A549 (cell line): ENCODE measurements around the gene ZNF628. TPM values are rescaled to one million over a fixed set of nuclear protein-coding genes. Genes with fewer than 3 reads are reported as not detected.

Experiments used
- ATAC-seq, 2 experiments: fragments of 200-7000 bp in 1 of 2; fragments of >200 bp in 1 of 2; cut with Nextera tagmentation in 1 of 2; cut with Tn5 transposase in 1 of 2; 3 replicates each; pipeline versions ENCODE4 v1.8.0 to v1.9.1; 2018 to 2020; ENCODE audit warnings: mild to moderate bottlenecking in 1 of 2, moderate library complexity in 1 of 2
- CTCF ChIA-PET: fragments of 300-600 bp; sonication (Branson Sonifier 250); formaldehyde crosslinking; extraction: SDS; loops from one replicate; lab custom pipeline; 2021; ENCODE audit warnings: antibody characterized with exemption, inconsistent platforms; lab: Yijun Ruan, JAX
- POLR2A ChIA-PET: fragments of 350-600 bp; formaldehyde crosslinking; extraction: SDS; loops from one replicate; lab custom pipeline; 2021; ENCODE audit warnings: antibody characterized with exemption, inconsistent platforms; lab: Yijun Ruan, JAX
- DNase-seq, 2 experiments: peaks; one replicate each; pipeline versions ENCODE4 v3.0.0 to v3.0.0-alpha.2; 2011 to 2016; ENCODE audit warnings: low read depth in 1 of 2, low spot score in 1 of 2
- FAIRE-seq: peaks from 2 replicates; lab custom pipeline; 2011; peaks lifted over from hg19 to GRCh38; lab: Jason Lieb, UNC
- H3K27ac ChIP-seq, 2 experiments: fragments of >200 bp; sonication (Bioruptor Twin); formaldehyde crosslinking; 3 replicates each; pipeline ENCODE4 v1.5.1; 2016 to 2017
- H3K4me1 ChIP-seq: fragments of >200 bp; sonication (Bioruptor Twin); formaldehyde crosslinking; 3 replicates; pipeline ENCODE4 v1.6.1; 2016
- H3K4me2 ChIP-seq: fragments of >200 bp; sonication (Bioruptor Twin); formaldehyde crosslinking; 3 replicates; pipeline ENCODE4 v1.6.1; 2016
- H3K4me3 ChIP-seq: fragments of >200 bp; sonication (Bioruptor Twin); formaldehyde crosslinking; 3 replicates; pipeline ENCODE4 v1.5.1; 2016
- H3K9me3 ChIP-seq: fragments of >200 bp; sonication (Bioruptor Twin); formaldehyde crosslinking; 3 replicates; pipeline ENCODE4 v1.6.1; 2016
- BHLHE40 ChIP-seq: IDR thresholded peaks from 2 replicates; pipeline ENCODE4 v1.6.1; 2012; ENCODE audit warnings: low read depth, low read length, inconsistent platforms
- CBX2 ChIP-seq: fragments of 200-600 bp; sonication (generic); IDR thresholded peaks from 2 replicates; pipeline ENCODE4 v1.6.1; 2016; ENCODE audit warnings: low read depth, mild to moderate bottlenecking, borderline replicate concordance
- CBX8 ChIP-seq: fragments of 200-600 bp; sonication (generic); IDR thresholded peaks from 2 replicates; pipeline ENCODE4 v1.6.1; 2016
- CEBPB ChIP-seq, 2 experiments: fragments of >200 bp in 1 of 2; sonication (Bioruptor Twin) in 1 of 2; formaldehyde crosslinking in 1 of 2; IDR thresholded peaks; 2 replicates each; pipeline ENCODE4 v1.6.1; 2012 to 2016
- E2F6 ChIP-seq: IDR thresholded peaks from 2 replicates; pipeline ENCODE4 v1.6.1; 2012; ENCODE audit warnings: low read depth, borderline replicate concordance
- EHF ChIP-seq: fragments of 250-450 bp; sonication (Bioruptor Pico); IDR thresholded peaks from 2 replicates; pipeline ENCODE4 v1.5.0; 2020; ENCODE audit warnings: mild to moderate bottlenecking
- ELK1 ChIP-seq: fragments of 150-350 bp; IDR thresholded peaks from 2 replicates; pipeline ENCODE4 v1.6.1; 2014; ENCODE audit warnings: low read depth, mild to moderate bottlenecking, low read length
- EP300 ChIP-seq, 2 experiments: fragments of >200 bp; sonication (Bioruptor Twin); formaldehyde crosslinking; IDR thresholded peaks; 2 replicates in 1 of 2; 3 replicates in 1 of 2; pipeline ENCODE4 v1.6.1; 2016 to 2017
- FOSB ChIP-seq: fragments of 250-450 bp; sonication (Bioruptor Pico); IDR thresholded peaks from 2 replicates; pipeline ENCODE4 v1.5.0; 2020; ENCODE audit warnings: mild to moderate bottlenecking, moderate library complexity
- FOSL2 ChIP-seq, 2 experiments: fragments of 450-650 bp in 1 of 2; fragments of >200 bp in 1 of 2; sonication (Bioruptor Twin) in 1 of 2; formaldehyde crosslinking; IDR thresholded peaks; 2 replicates each; pipeline versions ENCODE4 v1.5.0 to v1.6.1; 2016 to 2020; ENCODE audit warnings: mild to moderate bottlenecking in 1 of 2, moderate library complexity in 1 of 2
- HES2 ChIP-seq: fragments of >200 bp; sonication (Bioruptor Twin); formaldehyde crosslinking; IDR thresholded peaks from 2 replicates; pipeline ENCODE4 v1.6.1; 2016
- HOXB13 ChIP-seq: fragments of 250-450 bp; sonication (Bioruptor Pico); IDR thresholded peaks from 2 replicates; pipeline ENCODE4 v1.5.0; 2020; ENCODE audit warnings: low read depth, mild to moderate bottlenecking, moderate library complexity
- HOXB5 ChIP-seq: fragments of 250-450 bp; sonication (Bioruptor Pico); IDR thresholded peaks from 2 replicates; pipeline ENCODE4 v1.5.0; 2020; ENCODE audit warnings: mild to moderate bottlenecking, moderate library complexity
- JUN ChIP-seq, 2 experiments: fragments of >200 bp; sonication (Bioruptor Twin); formaldehyde crosslinking; IDR thresholded peaks; 2 replicates in 1 of 2; 3 replicates in 1 of 2; pipeline ENCODE4 v1.6.1; 2016 to 2017
- KDM1A ChIP-seq: fragments of 200-600 bp; sonication (generic); IDR thresholded peaks from 2 replicates; pipeline ENCODE4 v1.6.1; 2016; ENCODE audit warnings: low read depth, mild to moderate bottlenecking
- MAFK ChIP-seq: fragments of 450-650 bp; IDR thresholded peaks from 2 replicates; pipeline ENCODE4 v1.6.1; 2014; ENCODE audit not compliant: partially characterized antibody
- MAX ChIP-seq: IDR thresholded peaks from 2 replicates; pipeline ENCODE4 v1.6.1; 2012
- MAZ ChIP-seq: fragments of 150-350 bp; IDR thresholded peaks from 2 replicates; pipeline ENCODE4 v1.6.1; 2014; ENCODE audit warnings: antibody characterized with exemption, low read depth, low read length, borderline replicate concordance
- NFE2L2 ChIP-seq: fragments of 150-350 bp; conservative IDR thresholded peaks from 2 replicates; pipeline ENCODE4 v1.6.1; 2014; ENCODE audit warnings: low read length
- NR3C1 ChIP-seq: fragments of >200 bp; sonication (Bioruptor Twin); formaldehyde crosslinking; IDR thresholded peaks from 3 replicates; pipeline ENCODE4 v1.6.1; 2017
- PBX3 ChIP-seq: IDR thresholded peaks from 2 replicates; pipeline ENCODE4 v1.6.1; 2012
- PHF8 ChIP-seq: fragments of 200-600 bp; sonication (generic); IDR thresholded peaks from 2 replicates; pipeline ENCODE4 v1.6.1; 2016; ENCODE audit warnings: low read depth, mild to moderate bottlenecking, antibody characterized with exemption, moderate library complexity, borderline replicate concordance
- RAD21 ChIP-seq, 2 experiments: fragments of >200 bp in 1 of 2; sonication (Bioruptor Twin) in 1 of 2; formaldehyde crosslinking in 1 of 2; IDR thresholded peaks in 1 of 2; conservative IDR thresholded peaks in 1 of 2; 2 replicates in 1 of 2; 3 replicates in 1 of 2; pipeline ENCODE4 v1.6.1; 2012 to 2018; ENCODE audit warnings: inconsistent platforms in 1 of 2
- RARB ChIP-seq: fragments of 250-450 bp; sonication (Bioruptor Pico); IDR thresholded peaks from 2 replicates; pipeline ENCODE4 v1.8.0; 2021; ENCODE audit warnings: mild to moderate bottlenecking, moderate library complexity
- RFX5 ChIP-seq: fragments of 450-650 bp; IDR thresholded peaks from 2 replicates; pipeline ENCODE4 v1.7.1; 2014; ENCODE audit warnings: antibody characterized with exemption, mild to moderate bottlenecking, moderate library complexity
- RNF2 ChIP-seq: fragments of 200-600 bp; sonication (generic); IDR thresholded peaks from 2 replicates; pipeline ENCODE4 v1.6.1; 2016; ENCODE audit warnings: low read depth, mild to moderate bottlenecking, antibody characterized with exemption, moderate library complexity, borderline replicate concordance
- SMC3 ChIP-seq: fragments of >200 bp; sonication (Bioruptor Twin); formaldehyde crosslinking; IDR thresholded peaks from 3 replicates; pipeline ENCODE4 v1.6.1; 2018; ENCODE audit warnings: inconsistent platforms
- SREBF2 ChIP-seq: fragments of 450-650 bp; IDR thresholded peaks from 2 replicates; pipeline ENCODE4 v1.6.1; 2014; ENCODE audit warnings: mild to moderate bottlenecking, moderate library complexity
- TFCP2L1 ChIP-seq: fragments of 250-450 bp; sonication (Bioruptor Pico); IDR thresholded peaks from 2 replicates; pipeline ENCODE4 v1.5.0; 2021; ENCODE audit warnings: mild to moderate bottlenecking
- TP53 ChIP-seq: fragments of 250-450 bp; sonication (Bioruptor Pico); IDR thresholded peaks from 2 replicates; pipeline ENCODE4 v1.5.0; 2021; ENCODE audit warnings: mild to moderate bottlenecking, moderate library complexity
- USF2 ChIP-seq: fragments of 450-650 bp; IDR thresholded peaks from 2 replicates; pipeline ENCODE4 v1.6.1; 2014; ENCODE audit warnings: antibody characterized with exemption
- ZNF302 ChIP-seq: fragments of 250-450 bp; sonication (Bioruptor Pico); IDR thresholded peaks from 2 replicates; pipeline ENCODE4 v1.9.0; 2021; ENCODE audit warnings: inconsistent platforms, mild to moderate bottlenecking, moderate library complexity
- ZSCAN20 ChIP-seq: fragments of 250-450 bp; sonication (Bioruptor Pico); IDR thresholded peaks from 2 replicates; pipeline ENCODE4 v1.8.0; 2022; ENCODE audit warnings: mild to moderate bottlenecking, moderate library complexity
- WGBS: methylation state at CpG from one replicate; pipeline ENCODE4 v1.1.6; 2017; ENCODE audit errors: missing lambda C conversion rate; 5-methylcytosine and 5-hydroxymethylcytosine counted together
- polyA plus RNA-seq, 4 experiments: library from polyadenylated mRNA; depleted of rRNA in 3 of 4; stranded (reverse); fragments of >200 nt; fragmentation: RNase III in 1 of 4; extraction: RNeasy Plus Mini Kit Qiagen cat#74134 plus additional on column Dnase treatment in 1 of 4; gene quantifications; 2 replicates in 3 of 4; 3 replicates in 1 of 4; pipeline ENCODE4 v1.2.3, GENCODE V29; 2011 to 2017

The ZNF628 gene
- polyA plus RNA-seq, 2 of the 4 experiments (the other 2 are of a cell fraction): 0.32 to 5.7 TPM

GRCh38 chr19:55484593-55485438, 8.4 kb downstream of the ZNF628 start, which contains the start of gene NAT14 (continued):
- TF ChIP-seq CBX2 (no peak), FOSB (CRISPR knock-in tag) (peak; percentile 86; the same call in 1 of the 2 replicates), MAX (peak; percentile 54; the same call in 1 of the 2 replicates), NFE2L2 (no peak), KDM1A (no peak), NR3C1 (no peak), EHF (CRISPR knock-in tag) (0 out of 2 replicates have a peak, but pooled peaks have one; percentile 63), ZSCAN20 (CRISPR knock-in tag) (no peak), EP300 (IDR thresholded peaks at IDR 0.05) (no peak), TP53 (CRISPR knock-in tag) (no peak), ELK1 (no peak), CEBPB (IDR thresholded peaks at IDR 0.05) (no peak), MAZ (no peak), SMC3 (no peak), JUN (IDR thresholded peaks at IDR 0.05) (peak; percentile 28 to 78; a peak in 2 of 5 replicates), TFCP2L1 (CRISPR knock-in tag) (peak; percentile 90), RAD21 (conservative IDR thresholded peaks at IDR 0.05 in 1 of 2, IDR thresholded peaks at IDR 0.05 in 1 of 2) (no peak), RFX5 (peak; percentile 72), E2F6 (peak; percentile 60; the same call in 1 of the 2 replicates), PHF8 (no peak; the same call in 1 of the 2 replicates), ZNF302 (CRISPR knock-in tag) (no peak), PBX3 (peak; percentile 56)
- TF ChIP-seq, all 56 proteins: peak for 16

- ATAC-seq (peak; percentile 0 to 6; a peak in 3 of 6 replicates), FAIRE-seq (no peak), DNase-seq (no peak)
- Histone ChIP-seq H3K9me3 (no peaks in the 10 kb centered on the region), H3K4me2 (peak overlapping the region; percentile 97), H3K4me1 (peaks cover 51% of the 10 kb centered on the region), H3K4me3 (peak overlapping the region; percentile 75), H3K27ac (peak overlapping the region; percentile 89 to 93)
- WGBS: 30% methylated on average over 18 of the region's 18 CpGs
- ChIA-PET CTCF (interaction anchor here (0.8 to 17.3 kb wide), 11 partner anchors 10 to 397 kb away, joined by 3 to 219 read pairs (median 6); partner anchors contain the start of genes ZNF628 and ZNF865), POLR2A (interaction anchor here (1.0 to 4.1 kb wide), 8 partner anchors 9 to 398 kb away, joined by 3 to 53 read pairs (median 4); partner anchors contain the start of genes FIZ1, ISOC2, ZNF628 and ZNF865)
- TF ChIP-seq RARB (CRISPR knock-in tag) (no peak), HOXB13 (CRISPR knock-in tag) (no peak), RNF2 (no peak), SREBF2 (no peak), E2F6 (no peak), BHLHE40 (no peak), MAZ (no peak), MAFK (no peak), ZNF302 (CRISPR knock-in tag) (no peak), JUN (IDR thresholded peaks at IDR 0.05) (no peak), FOSL2 (IDR thresholded peaks at IDR 0.05) (no peak), FOSL2 (CRISPR knock-in tag; IDR thresholded peaks at IDR 0.05) (no peak), EHF (CRISPR knock-in tag) (no peak), HES2 (no peak), USF2 (no peak), HOXB5 (CRISPR knock-in tag) (no peak), CBX8 (no peak)
Measured at GRCh38 chr19:55485439-55486011, 9.1 kb downstream of the ZNF628 start.
